ENCODE data around the gene FHIP2A.

DNA sequence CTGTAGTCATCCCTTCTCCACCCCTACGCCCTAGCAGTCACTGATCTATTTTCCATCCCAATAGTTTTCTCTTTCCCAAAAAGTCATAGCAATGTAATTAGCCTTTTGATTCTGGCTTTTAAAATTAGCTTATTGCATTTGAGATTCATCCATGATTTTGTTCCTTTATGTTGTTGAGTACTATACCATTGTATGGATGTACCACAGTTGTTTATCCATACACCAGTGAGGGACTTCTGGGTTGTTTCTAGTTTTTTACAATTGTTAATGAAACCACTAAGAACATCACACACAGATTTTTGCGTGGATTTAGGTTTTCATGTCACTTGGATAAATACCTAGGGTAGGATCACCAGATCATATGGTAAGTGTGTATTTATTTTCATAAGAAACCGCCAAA, 16.1 kb downstream of the FHIP2A start:
- TF ChIP-seq CTCF (IDR thresholded peaks at IDR 0.05; ENCODE audit: low read length) (no peak), EZH2 (IDR thresholded peaks at IDR 0.05; ENCODE audit: borderline replicate concordance, low read length) (no peak)
